T-helper 17 cell (primary cell): ENCODE measurements around the gene PANX2. TPM values are rescaled to one million over a fixed set of nuclear protein-coding genes. Genes with fewer than 3 reads are reported as not detected.

Source experiments
- ATAC-seq: fragments of 150-1000 bp; cut with Tn5 transposase; 2 replicates; pipeline ENCODE4 v1.10.0; 2021; ENCODE audit warnings: mild to moderate bottlenecking, moderate library complexity
- DNase-seq, 3 donors: peaks; one replicate each; pipeline versions ENCODE4 v3.0.0 to v3.0.0-alpha.2; 2020 to 2021
- H3K9me3 ChIP-seq: one replicate; pipeline ENCODE4 v1.7.0; 2013; ENCODE audit warnings: low read length, mild to moderate bottlenecking; ENCODE audit not compliant: control insufficient read depth, poor library complexity, severe bottlenecking
- H3K27ac Mint-ChIP-seq: one replicate; pipeline ENCODE4 v1.8.0; 2022; ENCODE audit warnings: mild to moderate bottlenecking, moderate library complexity, mixed read lengths
- H3K27me3 Mint-ChIP-seq: one replicate; pipeline ENCODE4 v1.8.0; 2022; ENCODE audit warnings: mixed read lengths
- H3K36me3 Mint-ChIP-seq: one replicate; pipeline ENCODE4 v1.8.0; 2022; ENCODE audit warnings: low read depth, mixed read lengths
- H3K4me1 Mint-ChIP-seq: one replicate; pipeline ENCODE4 v1.8.0; 2022; ENCODE audit warnings: mild to moderate bottlenecking, mixed read lengths
- H3K4me3 Mint-ChIP-seq: one replicate; pipeline ENCODE4 v1.8.0; 2022; ENCODE audit warnings: mild to moderate bottlenecking, moderate library complexity, mixed read lengths
- total RNA-seq, 4 donors: library from RNA in 2 of 4; stranded (reverse) in 2 of 4; gene quantifications; one replicate each; pipeline ENCODE4 v1.2.3 and lab custom pipeline; 2022 to 2026

PANX2 gene
- total RNA-seq, 2 donors from 2014 or later = 0.29 TPM; not detected in 1

DNA sequence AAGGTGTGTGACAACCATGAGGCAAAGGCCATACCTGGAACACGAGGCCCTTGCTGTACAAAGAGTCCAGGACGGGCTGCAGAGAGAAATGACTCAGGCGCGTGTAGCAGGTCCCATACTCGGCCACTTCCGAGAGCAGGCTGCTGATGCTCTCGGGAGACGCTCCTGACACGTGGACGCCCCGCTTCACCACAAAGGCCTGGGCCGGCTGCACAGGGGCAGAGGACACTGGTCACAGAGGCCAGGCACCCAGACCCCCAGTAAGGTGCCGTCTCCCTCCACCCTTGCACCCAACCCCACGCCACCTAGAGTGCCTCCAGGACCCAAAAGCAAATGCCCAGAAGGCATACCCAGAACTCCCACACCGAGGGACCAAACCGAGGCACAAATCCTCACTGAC lies 58.8 kb downstream of the PANX2 start:
- H3K9me3 ChIP-seq = no peaks in the 10 kb centered on the region
- DNase-seq (no peak), ATAC-seq (no peak)
- no peak overlapping the region for H3K4me3 Mint-ChIP-seq
- no peak overlapping the region for H3K27ac Mint-ChIP-seq
- no peaks in the 10 kb centered on the region for H3K27me3 Mint-ChIP-seq
- peaks cover 5% of the 10 kb centered on the region for H3K36me3 Mint-ChIP-seq
- peaks cover 15% of the 10 kb centered on the region for H3K4me1 Mint-ChIP-seq

Other genes with a start within 250 kb of the PANX2 start
- gene PIM3, start 210.0 kb upstream of the PANX2 start, total RNA-seq = 100 to 1,000 TPM; 227 to 241 TPM
- gene IL17REL, start 158.0 kb upstream of the PANX2 start, total RNA-seq = not detected
- gene TTLL8, start 112.4 kb upstream of the PANX2 start, total RNA-seq = not detected
- 1 to 10 TPM in 1 of 2 donors, under 1 TPM in 1; 0.62 to 1.3 TPM for gene MLC1, start 85.3 kb upstream of the PANX2 start, total RNA-seq
- gene MOV10L1, start 80.7 kb upstream of the PANX2 start, total RNA-seq = not detected
- 100 to 1,000 TPM; 141 to 158 TPM for gene TRABD, start 15.2 kb downstream of the PANX2 start, total RNA-seq
- 10 to 100 TPM; 27.4 to 29.5 TPM for gene SELENOO, start 30.3 kb downstream of the PANX2 start, total RNA-seq
- 100 to 1,000 TPM; 110 to 122 TPM for gene TUBGCP6, start 74.3 kb downstream of the PANX2 start, total RNA-seq
- 100 to 1,000 TPM in 1 of 2 donors, 10 to 100 TPM in 1; 95.5 to 105 TPM for gene HDAC10, start 80.5 kb downstream of the PANX2 start, total RNA-seq
- gene MAPK12, start 91.0 kb downstream of the PANX2 start, total RNA-seq = 1 to 10 TPM; 1.7 to 1.9 TPM
- 10 to 100 TPM; 13.2 to 14.4 TPM for gene MAPK11, start 99.6 kb downstream of the PANX2 start, total RNA-seq
- 1 to 10 TPM; 3.0 to 7.6 TPM for gene PLXNB2, start 136.9 kb downstream of the PANX2 start, total RNA-seq
- gene DENND6B, start 156.3 kb downstream of the PANX2 start, total RNA-seq = 1 to 10 TPM; 1.8 to 2.2 TPM
- gene PPP6R2, start 172.6 kb downstream of the PANX2 start, total RNA-seq = 10 to 100 TPM; 62.1 to 63.7 TPM